ENCODE measurements around the gene NMNAT2. TPM values are rescaled to one million over a fixed set of nuclear protein-coding genes. Genes with fewer than 3 reads are reported as not detected.

Gene NMNAT2
- total and polyA plus RNA-seq, 7 donors: under 0.01 to 5.5 (median 3.6) TPM

GRCh38 chr1:183231545-183231944 lies 186.6 kb downstream of the NMNAT2 start:
- WGBS, 2 donors: 41 to 80% methylated on average over 1 of the region's 1 CpG
- DNase-seq: no peak
- Histone ChIP-seq H3K4me3 (no peak overlapping the region), H3K27ac (peak overlapping the region in 1 of 4 donors; percentile 12), H3K9me3 (no peaks in the 10 kb centered on the region), H3K4me1 (peaks cover 0 to 28% (median 17%) of the 10 kb centered on the region in 4 donors), H3K36me3 (no peaks in the 10 kb centered on the region), H3K27me3 (no peaks in the 10 kb centered on the region)
- intact Hi-C loops (cut with DNase I): loop anchor here (5.0 to 10.0 kb wide), 4 partner anchors 49 to 209 kb away; partner anchors contain the start of gene LAMC1
- no peak for TF ChIP-seq POLR2AphosphoS5 (IDR thresholded peaks at IDR 0.05)
- TF ChIP-seq EP300 (IDR thresholded peaks at IDR 0.05): no peak
- no peak for TF ChIP-seq POLR2A (IDR thresholded peaks at IDR 0.05)
- no peak for TF ChIP-seq CTCF (IDR thresholded peaks at IDR 0.05)

GRCh38 chr1:183230413-183230812 lies 187.8 kb downstream of the NMNAT2 start:
- Histone ChIP-seq H3K4me3 (no peak overlapping the region), H3K36me3 (no peaks in the 10 kb centered on the region), H3K9me3 (no peaks in the 10 kb centered on the region), H3K27ac (no peak overlapping the region), H3K4me1 (peaks cover 0 to 23% (median 15%) of the 10 kb centered on the region in 4 donors), H3K27me3 (no peaks in the 10 kb centered on the region)
- intact Hi-C loops (cut with DNase I): loop anchor here (5.0 to 10.0 kb wide), 4 partner anchors 48 to 208 kb away; partner anchors contain the start of gene LAMC1
- TF ChIP-seq POLR2A (IDR thresholded peaks at IDR 0.05) (no peak), POLR2AphosphoS5 (IDR thresholded peaks at IDR 0.05) (no peak), CTCF (IDR thresholded peaks at IDR 0.05) (no peak), EP300 (IDR thresholded peaks at IDR 0.05) (no peak)
- DNase-seq: no peak
- 90 to 92% methylated on average over 2 of the region's 2 CpGs for WGBS, 2 donors

- no peak for DNase-seq
- WGBS, 2 donors: 54 to 74% methylated on average over 13 of the region's 13 CpGs
- Histone ChIP-seq H3K9me3 (no peaks in the 10 kb centered on the region), H3K27me3 (no peaks in the 10 kb centered on the region), H3K4me1 (peaks cover 0 to 7% (median 0%) of the 10 kb centered on the region in 4 donors), H3K27ac (no peak overlapping the region), H3K36me3 (no peaks in the 10 kb centered on the region), H3K4me3 (no peak overlapping the region)
- TF ChIP-seq CTCF (IDR thresholded peaks at IDR 0.05) (peak in 1 of 4 experiments; percentile 5), POLR2A (IDR thresholded peaks at IDR 0.05) (no peak)
- intact Hi-C loops (cut with DNase I): no loop called here
Measured at GRCh38 chr1:183228347-183229220, 189.6 kb downstream of the NMNAT2 start.

- no peak for DNase-seq
- Histone ChIP-seq H3K36me3 (no peaks in the 10 kb centered on the region), H3K27me3 (no peaks in the 10 kb centered on the region), H3K27ac (no peak overlapping the region), H3K4me3 (no peak overlapping the region), H3K9me3 (no peaks in the 10 kb centered on the region), H3K4me1 (peaks cover 0 to 2% (median 0%) of the 10 kb centered on the region in 4 donors)
- TF ChIP-seq CTCF (IDR thresholded peaks at IDR 0.05) (peak; percentile 19 to 55 (median 50)), POLR2AphosphoS5 (IDR thresholded peaks at IDR 0.05) (no peak)
- intact Hi-C loops (cut with DNase I): no loop called here
- WGBS, 2 donors: 85 to 88% methylated on average over 16 of the region's 16 CpGs
Measured at GRCh38 chr1:183227422-183228346, 190.5 kb downstream of the NMNAT2 start.
